Measurements from ENCODE around the gene KCTD7.
"Not testable (repeated sequence)": the region's sequence is repeated elsewhere in the genome, so short reads cannot be mapped to it uniquely, and the experiment has no call there.

The KCTD7 gene

DNA sequence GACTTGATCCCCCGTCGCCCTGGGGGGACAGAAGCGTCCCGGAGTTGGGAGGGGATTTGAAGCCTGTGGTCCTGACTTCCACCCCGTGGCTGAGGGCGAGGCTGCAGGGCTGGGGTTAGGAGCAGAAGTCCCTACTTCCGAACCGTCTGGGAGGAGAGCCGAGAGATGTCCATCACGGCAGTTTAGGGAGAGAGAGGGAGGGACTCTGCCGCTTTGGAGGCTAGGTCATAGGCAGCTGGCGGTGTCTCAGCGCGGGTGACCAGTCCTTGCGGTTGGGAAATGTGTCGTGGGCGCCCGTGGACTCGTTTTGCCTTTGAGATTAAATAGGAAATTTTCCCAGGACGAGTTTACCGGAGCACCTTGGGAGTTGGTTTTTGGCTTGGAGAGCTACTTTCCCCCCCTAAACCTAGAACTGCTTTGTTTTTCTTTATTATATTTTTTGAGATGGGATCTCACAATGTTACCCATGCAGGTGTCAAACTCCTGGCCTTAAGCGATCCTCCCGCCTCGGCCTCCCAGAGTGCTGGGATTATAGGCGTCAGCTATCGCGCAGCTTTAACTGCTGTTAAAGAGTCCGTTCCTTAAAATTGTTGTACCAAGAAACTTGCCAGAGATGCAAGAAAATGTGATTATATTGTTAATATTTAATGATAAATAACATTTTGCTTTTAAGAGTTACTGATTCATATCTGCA lies 26.6 kb downstream of the KCTD7 start:
- DNase-seq, result not testable (repeated sequence)

GRCh38 chr7:66655826-66656485 lies 27.3 kb downstream of the KCTD7 start:
- DNase-seq, result not testable (repeated sequence)

DNA sequence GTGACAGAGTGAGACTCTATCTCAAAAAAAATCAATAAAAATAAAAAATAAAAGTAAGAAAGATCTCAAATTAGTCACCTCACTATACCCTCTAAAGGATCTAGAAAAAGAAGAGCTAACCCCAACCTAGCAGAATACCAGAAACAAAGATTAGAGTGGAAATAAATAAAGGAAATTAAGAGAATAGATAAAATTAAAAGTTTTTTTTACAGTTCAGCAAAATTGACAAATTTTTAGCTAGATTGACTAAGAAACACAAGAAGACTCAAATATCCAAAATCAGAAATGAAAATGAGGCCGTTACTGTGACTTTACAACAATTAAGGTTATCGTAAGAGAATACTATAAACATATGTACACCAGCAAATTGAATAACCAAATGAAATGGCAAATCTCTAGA lies 29.1 kb downstream of the KCTD7 start:
- no peak for DNase-seq

DNA sequence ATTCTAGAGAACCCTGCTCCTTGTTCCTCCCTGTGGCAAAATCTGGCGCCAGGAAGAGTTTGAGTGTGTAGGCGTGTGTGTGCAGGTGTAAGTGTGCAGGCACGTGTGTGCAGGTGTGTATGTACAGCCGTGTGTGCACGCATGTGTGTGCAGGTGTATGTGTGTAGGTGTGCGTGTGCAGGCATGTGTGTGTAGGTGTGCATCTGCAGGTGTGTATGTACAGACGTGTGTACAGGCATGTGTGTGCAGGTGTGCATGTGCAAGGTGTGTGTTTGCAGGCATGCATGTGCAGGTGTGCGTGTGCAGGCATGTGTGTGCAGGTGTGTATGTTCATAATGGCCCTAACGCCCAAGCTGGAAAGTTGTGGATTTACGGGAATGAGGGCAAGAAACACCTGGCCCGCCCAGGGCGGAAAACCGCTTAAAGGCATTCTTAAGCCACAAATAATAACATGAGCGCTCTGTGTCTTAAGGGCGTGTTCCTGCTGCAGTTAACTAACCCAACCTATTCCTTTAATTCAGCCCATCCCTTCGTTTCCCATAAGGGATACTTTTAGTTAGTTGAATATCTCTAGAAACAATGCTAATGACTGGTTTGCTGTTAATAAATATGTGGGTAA lies 34.1 kb downstream of the KCTD7 start:
- DNase-seq, result no peak

GRCh38 chr7:66664590-66665293 lies 36.1 kb downstream of the KCTD7 start:
- no peak for DNase-seq

DNA sequence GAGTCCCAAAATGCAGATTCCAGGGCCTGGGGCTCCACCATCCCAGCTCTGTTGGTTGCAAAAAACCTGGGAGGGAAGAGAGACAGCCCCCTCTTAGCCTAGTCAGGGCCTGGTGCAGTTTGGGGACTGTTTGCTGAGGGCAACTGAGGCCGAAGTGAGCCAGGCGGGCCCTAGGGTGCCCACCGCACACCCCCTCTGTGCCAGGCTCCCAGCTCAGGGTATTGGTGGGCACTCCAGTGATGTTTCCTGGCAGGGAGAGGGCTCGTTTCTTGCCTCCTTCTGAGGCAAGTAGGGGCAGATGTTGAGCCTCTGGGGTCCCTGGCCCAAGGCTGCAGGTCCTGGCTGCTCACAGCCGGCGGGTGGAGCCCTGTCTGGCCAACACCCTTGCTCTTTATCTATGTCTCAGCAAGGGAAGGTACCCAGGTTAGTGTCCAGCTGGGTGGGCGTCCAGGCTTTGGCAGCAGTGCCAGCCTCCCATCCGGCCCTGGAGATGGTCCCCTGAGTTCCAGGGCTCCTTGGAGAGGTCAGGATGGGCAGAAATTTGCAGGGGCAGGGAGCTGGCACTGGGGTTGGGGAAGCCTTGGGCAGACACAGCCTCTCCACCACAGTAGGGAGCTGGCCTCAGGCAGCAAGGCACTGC lies 37.8 kb downstream of the KCTD7 start:
- no peak for DNase-seq

GRCh38 chr7:66667023-66667728 lies 38.5 kb downstream of the KCTD7 start:
- DNase-seq, result no peak

DNA sequence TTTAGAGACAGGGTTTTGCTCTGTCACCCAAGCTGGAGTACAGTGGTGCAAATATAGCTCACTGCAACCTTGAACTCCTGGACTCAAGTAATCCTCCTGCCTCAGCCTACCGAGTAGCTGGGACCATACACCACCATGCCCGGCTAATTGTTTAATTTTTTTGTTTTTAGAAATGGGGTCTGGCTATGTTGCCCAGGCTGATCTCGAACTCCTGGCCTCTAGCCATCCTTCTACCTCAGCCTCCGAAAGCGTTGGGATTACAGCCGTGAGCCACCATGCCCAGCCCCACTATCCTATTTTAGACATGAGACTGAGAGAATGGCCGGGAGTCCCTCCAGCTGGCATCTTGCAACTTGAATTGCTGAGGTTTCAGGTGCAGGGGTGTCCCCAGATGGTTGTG lies 39.4 kb downstream of the KCTD7 start:
- no peak for DNase-seq

DNA sequence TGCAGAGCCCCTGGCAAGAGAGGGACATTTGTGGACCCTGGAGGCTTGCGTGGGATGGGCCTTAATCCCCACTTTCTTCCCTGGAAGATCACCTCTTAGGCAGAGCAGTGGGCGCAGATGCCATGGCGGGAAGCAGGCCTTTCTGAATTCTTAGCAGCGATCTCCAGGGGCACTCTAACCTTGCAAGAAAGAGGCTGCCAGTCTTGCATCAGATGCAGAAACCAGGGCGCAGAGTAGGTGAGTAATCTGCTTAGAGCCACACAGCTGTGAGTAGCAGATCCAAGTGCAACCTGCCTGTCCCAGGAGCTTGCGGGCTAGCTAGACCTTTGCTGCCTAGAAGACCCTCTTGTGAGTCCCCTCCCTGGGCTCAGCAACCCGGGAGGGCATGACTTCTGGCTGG lies 40.0 kb downstream of the KCTD7 start:
- DNase-seq, result no peak

DNA sequence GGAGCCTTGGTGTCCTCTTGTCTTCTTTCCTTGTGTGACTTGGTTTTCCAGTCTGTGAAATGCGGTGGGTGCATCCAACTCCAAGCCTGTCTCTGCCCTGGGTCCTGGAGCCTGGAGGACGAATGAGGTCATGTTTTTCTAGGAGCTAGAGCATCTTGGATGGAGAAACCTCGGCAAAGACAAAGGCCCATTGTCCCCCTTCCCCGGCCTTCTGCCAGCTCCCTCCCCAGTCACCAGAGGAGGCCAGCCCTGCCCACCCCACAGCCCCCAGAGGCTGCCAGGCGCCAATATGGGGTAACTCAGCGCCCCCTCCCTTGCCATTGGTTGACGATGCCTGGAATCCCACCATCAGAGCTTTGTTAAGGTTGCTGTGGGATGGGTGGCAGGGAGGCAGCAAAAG lies 40.4 kb downstream of the KCTD7 start:
- DNase-seq, result no peak

GRCh38 chr7:66669496-66669895 lies 40.8 kb downstream of the KCTD7 start:
- DNase-seq, result no peak

DNA sequence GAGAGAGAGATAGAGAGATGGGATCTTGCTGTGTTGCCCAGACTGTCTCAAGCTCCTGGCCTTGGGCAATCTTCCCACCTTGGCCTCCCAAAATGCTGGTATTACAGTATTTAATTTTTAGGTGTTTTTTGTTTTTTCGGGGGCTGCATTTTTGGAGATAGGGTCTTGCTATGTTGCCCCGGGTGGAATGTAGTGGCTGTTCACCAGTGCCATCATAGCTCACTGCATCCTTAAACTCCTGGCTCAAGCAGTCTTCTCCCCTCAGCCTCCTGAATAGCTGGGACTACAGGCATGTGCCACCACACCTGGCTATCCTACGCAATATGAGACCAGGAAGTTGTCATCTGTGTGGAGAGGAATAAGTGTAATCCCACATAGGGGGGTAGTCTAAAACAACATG lies 42.4 kb downstream of the KCTD7 start:
- DNase-seq, result no peak

- not testable (repeated sequence) for DNase-seq
Measured at GRCh38 chr7:66671486-66671885, 42.8 kb downstream of the KCTD7 start.

- not testable (repeated sequence) for DNase-seq
Measured at GRCh38 chr7:66672432-66673123, 43.9 kb downstream of the KCTD7 start.

- DNase-seq, result not testable (repeated sequence)
Measured at GRCh38 chr7:66673124-66673640, 44.5 kb downstream of the KCTD7 start.

DNA sequence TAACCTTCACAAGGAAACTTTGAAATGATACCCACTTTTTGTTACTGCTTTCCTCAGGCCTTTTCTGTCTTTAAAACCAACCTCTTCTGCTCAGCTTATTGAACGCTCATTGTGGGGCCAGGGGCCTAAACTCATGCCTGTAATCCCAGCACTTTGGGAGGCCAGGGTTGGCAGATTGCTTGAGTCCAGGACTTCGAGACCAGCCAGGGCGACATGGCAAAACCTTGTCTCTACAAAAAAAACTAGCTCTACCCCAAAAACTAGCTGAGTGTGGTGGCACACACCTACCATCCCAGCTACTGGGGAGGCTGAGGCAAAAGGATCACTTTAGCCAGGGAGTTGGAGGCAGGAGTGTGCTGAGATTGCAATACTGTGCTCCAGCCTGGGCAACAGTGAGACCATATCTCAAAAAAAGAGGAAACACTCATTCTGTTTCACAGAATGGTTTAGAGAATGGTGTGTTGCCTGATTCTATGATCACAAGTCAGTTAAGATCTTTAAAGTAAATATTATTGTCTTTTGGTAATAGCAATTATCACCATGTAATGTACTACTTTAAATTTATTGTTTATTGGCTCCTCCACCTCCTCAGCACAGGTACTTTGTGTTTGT lies 51.1 kb downstream of the KCTD7 start:
- no peak for DNase-seq

DNA sequence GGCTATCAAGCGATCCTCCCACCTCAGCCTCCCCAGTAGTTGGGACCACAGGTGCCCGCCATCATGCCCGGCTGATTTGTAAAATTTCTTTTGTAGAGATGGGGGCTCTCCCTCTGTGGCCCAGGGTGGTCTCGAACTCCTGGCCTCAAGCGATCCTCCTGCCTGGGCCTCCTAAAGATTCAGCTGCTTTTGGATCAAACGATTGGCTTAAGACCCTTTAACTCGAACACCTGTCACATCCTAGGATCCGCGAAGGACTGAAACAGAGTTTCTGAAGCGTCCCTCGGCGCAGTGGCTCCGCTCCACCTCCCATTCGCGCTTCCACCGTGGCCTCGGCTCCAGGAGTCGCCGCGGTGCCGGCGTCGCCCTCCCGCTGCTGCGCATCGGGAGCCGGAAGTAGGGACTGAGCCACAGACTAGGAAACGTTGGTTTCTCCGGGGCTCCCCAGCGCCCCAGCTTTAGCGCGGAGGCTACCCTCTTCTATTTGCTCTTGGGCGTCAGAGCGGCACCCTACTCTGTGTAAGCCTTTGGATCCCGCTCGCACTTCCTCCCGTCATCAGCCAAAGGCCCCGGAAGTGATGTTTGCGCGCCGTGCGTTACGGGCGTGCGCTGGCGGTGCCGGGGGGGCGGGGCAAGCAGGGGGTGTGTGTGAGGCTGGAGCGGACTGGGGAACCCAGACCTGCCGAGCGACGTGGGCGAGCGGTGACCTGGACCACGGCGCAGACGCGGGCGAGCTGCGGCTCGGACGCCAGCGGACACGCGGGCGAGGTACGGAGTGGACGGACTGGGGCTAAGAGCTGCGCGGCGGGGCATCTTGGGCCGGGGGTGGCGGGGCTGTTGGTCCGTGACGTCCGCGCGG lies 53.0 kb downstream of the KCTD7 start:
- DNase-seq, result peak; percentile 94

DNA sequence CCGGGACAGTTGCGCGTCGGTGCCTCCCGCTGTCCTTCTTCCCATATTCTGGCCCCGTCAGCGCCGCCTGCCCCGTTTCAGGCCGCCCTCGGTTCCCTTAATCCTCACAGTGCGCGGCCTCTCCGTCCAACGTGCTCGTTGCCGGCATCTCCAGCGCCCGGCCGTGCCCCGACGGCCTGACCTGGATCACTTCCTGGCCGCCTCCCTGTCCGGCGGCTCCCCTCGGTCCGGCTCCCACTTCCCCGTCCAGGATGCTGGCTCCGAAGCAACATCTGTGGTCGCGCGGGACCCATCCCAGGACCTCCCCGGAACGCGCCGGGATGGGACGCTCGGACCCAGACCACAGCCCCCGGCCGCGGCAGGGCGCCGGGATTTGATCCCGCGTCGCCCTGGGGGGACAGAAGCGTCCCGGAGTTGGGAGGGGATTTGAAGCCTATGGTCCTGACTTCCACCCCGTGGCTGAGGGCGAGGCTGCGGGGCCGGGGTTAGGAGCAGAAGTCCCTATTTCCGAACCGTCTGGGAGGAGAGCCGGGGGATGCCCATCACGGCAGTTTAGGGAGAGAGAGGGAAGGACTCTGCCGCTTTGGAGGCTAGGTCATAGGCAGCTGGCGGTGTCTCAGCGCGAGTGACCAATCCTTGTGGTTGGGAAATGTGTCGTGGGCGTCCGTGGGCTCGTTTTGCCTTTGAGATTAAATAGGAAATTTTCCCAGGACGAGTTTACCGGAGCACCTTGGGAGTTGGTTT lies 53.8 kb downstream of the KCTD7 start:
- no peak for DNase-seq

DNA sequence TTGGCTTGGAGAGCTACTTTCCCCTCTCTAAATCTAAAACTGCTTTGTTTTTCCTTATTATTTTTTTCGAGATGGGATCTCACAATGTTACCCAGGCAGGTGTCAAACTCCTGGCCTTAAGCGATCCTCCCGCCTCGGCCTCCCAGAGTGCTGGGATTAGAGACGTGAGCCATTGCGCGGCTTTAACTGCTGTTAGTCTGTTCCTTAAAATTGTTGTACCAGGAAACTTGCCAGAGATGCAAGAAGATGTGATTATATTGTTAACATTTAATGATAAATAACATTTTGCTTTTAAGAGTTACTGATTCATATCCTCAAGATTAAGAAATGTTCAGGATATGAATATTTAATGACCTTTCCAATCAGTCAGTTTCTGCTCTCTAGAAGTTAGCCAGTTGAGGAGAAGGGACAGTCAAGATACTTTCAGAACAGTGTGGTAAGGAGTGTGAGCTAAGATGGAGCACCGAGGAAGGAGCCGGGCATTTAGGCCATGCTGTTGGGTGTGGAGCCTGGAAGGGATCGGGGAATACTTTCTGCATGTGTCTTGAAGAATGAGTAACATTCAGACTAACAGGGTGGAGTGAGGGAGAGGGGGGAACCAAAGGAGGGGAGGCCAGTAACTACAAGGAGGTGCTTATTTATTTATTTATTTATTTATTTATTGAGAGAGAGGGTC lies 54.6 kb downstream of the KCTD7 start:
- DNase-seq, result not testable (repeated sequence)

Measured in SHP77 treated with DMSO at 0.1 percent for 48 hours (cell line).